ENCODE data around the gene GGN. TPM values are rescaled to one million over a fixed set of nuclear protein-coding genes. Genes with fewer than 3 reads are reported as not detected.
A peak's percentile ranks its signal among the peaks of the same experiment; 100 is the strongest.
"Not testable (repeated sequence)": the region's sequence is repeated elsewhere in the genome, so short reads cannot be mapped to it uniquely, and the experiment has no call there.

GGN gene
- total RNA-seq, 1 donor from 2014 or later = 1.5 TPM

GRCh38 chr19:38340927-38341326 lies 46.9 kb downstream of the GGN start:
- Mint-ChIP-seq H3K27ac (ENCODE audit: unreplicated experiment) (no peak overlapping the region), H3K4me1 (ENCODE audit: low read depth) (peaks cover 10% of the 10 kb centered on the region), H3K4me3 (ENCODE audit: unreplicated experiment) (no peak overlapping the region), H3K36me3 (ENCODE audit: low read depth) (peaks cover 7% of the 10 kb centered on the region), H3K9me3 (ENCODE audit: low read depth) (no peaks in the 10 kb centered on the region), H3K27me3 (ENCODE audit: low read depth) (no peaks in the 10 kb centered on the region)
- no peak for TF ChIP-seq CTCF (IDR thresholded peaks at IDR 0.05)
- DNase-seq (ENCODE audit: low spot score) = no peak

- not testable (repeated sequence) for H3K27ac Mint-ChIP-seq (ENCODE audit: unreplicated experiment); H3K4me3 Mint-ChIP-seq (ENCODE audit: unreplicated experiment); H3K36me3 Mint-ChIP-seq (ENCODE audit: low read depth); H3K27me3 Mint-ChIP-seq (ENCODE audit: low read depth); DNase-seq (ENCODE audit: low spot score); H3K9me3 Mint-ChIP-seq (ENCODE audit: low read depth)
- peaks cover 10% of the 10 kb centered on the region for H3K4me1 Mint-ChIP-seq (ENCODE audit: low read depth)
Measured at GRCh38 chr19:38339011-38339410, 48.8 kb downstream of the GGN start.

- Mint-ChIP-seq H3K4me1 (ENCODE audit: low read depth) (peaks cover 10% of the 10 kb centered on the region), H3K4me3 (ENCODE audit: unreplicated experiment) (peak overlapping the region; percentile 96), H3K27me3 (ENCODE audit: low read depth) (no peaks in the 10 kb centered on the region), H3K27ac (ENCODE audit: unreplicated experiment) (peak overlapping the region; percentile 52), H3K36me3 (ENCODE audit: low read depth) (peaks cover 3% of the 10 kb centered on the region), H3K9me3 (ENCODE audit: low read depth) (no peaks in the 10 kb centered on the region)
- no peak for DNase-seq (ENCODE audit: low spot score)
- TF ChIP-seq CTCF (IDR thresholded peaks at IDR 0.05) = no peak
Measured at GRCh38 chr19:38337360-38337653, 50.5 kb downstream of the GGN start.

- peak; percentile 98 for DNase-seq (ENCODE audit: low spot score)
- no peaks in the 10 kb centered on the region for H3K27me3 Mint-ChIP-seq (ENCODE audit: low read depth)
- no peaks in the 10 kb centered on the region for H3K9me3 Mint-ChIP-seq (ENCODE audit: low read depth)
- H3K4me3 Mint-ChIP-seq (ENCODE audit: unreplicated experiment) = peak overlapping the region; percentile 96
- H3K36me3 Mint-ChIP-seq (ENCODE audit: low read depth) = peaks cover 3% of the 10 kb centered on the region
- H3K27ac Mint-ChIP-seq (ENCODE audit: unreplicated experiment) = peak overlapping the region; percentile 100
- TF ChIP-seq CTCF (IDR thresholded peaks at IDR 0.05) = no peak
- H3K4me1 Mint-ChIP-seq (ENCODE audit: low read depth) = peaks cover 10% of the 10 kb centered on the region
Measured at GRCh38 chr19:38336638-38337359, 51.0 kb downstream of the GGN start.

GRCh38 chr19:38335949-38336637 lies 51.7 kb downstream of the GGN start:
- DNase-seq (ENCODE audit: low spot score) = peak; percentile 99
- no peak for TF ChIP-seq CTCF (IDR thresholded peaks at IDR 0.05)
- H3K9me3 Mint-ChIP-seq (ENCODE audit: low read depth) = no peaks in the 10 kb centered on the region
- peaks cover 10% of the 10 kb centered on the region for H3K4me1 Mint-ChIP-seq (ENCODE audit: low read depth)
- H3K36me3 Mint-ChIP-seq (ENCODE audit: low read depth) = peaks cover 3% of the 10 kb centered on the region
- H3K4me3 Mint-ChIP-seq (ENCODE audit: unreplicated experiment) = peak overlapping the region; percentile 96
- peak overlapping the region; percentile 100 for H3K27ac Mint-ChIP-seq (ENCODE audit: unreplicated experiment)
- no peaks in the 10 kb centered on the region for H3K27me3 Mint-ChIP-seq (ENCODE audit: low read depth)

Other genes with a start within 250 kb of the GGN start
- 2.1 to 4.8 TPM (median 2.4 TPM) in 3 replicates for gene DPF1, start 163.8 kb downstream of the GGN start, total RNA-seq
- gene PPP1R14A, start 131.7 kb downstream of the GGN start, total RNA-seq = 132 to 297 TPM (median 295 TPM) in 3 replicates
- gene SPINT2, start 123.5 kb downstream of the GGN start, total RNA-seq = 21.3 to 28.0 TPM (median 26.4 TPM) in 3 replicates
- gene C19orf33, start 83.8 kb downstream of the GGN start, total RNA-seq = 2.0 to 5.2 TPM (median 2.0 TPM) in 3 replicates
- 93.3 to 101 TPM (median 97.8 TPM) in 3 replicates for gene YIF1B, start 72.1 kb downstream of the GGN start, total RNA-seq
- 22.0 to 30.9 TPM (median 29.2 TPM) in 3 replicates for gene KCNK6, start 68.2 kb downstream of the GGN start, total RNA-seq
- 3.9 to 7.6 TPM (median 5.3 TPM) in 3 replicates for gene CATSPERG, start 52.2 kb downstream of the GGN start, total RNA-seq
- gene PSMD8, start 13.5 kb downstream of the GGN start, total RNA-seq = 181 to 197 TPM (median 197 TPM) in 3 replicates
- gene SPRED3, start 663 bp upstream of the GGN start, total RNA-seq = 3.2 to 4.6 TPM (median 4.6 TPM) in 3 replicates
- 15.5 to 16.5 TPM (median 16.0 TPM) in 3 replicates for gene FAM98C, start 15.1 kb upstream of the GGN start, total RNA-seq
- gene RASGRP4, start 38.2 kb upstream of the GGN start, total RNA-seq = not detected in 3 replicates
- 0.02 to 0.32 TPM (median 0.26 TPM) in 3 replicates for gene RYR1, start 45.7 kb upstream of the GGN start, total RNA-seq
- 0.23 to 1.4 TPM (median 1.4 TPM) in 3 replicates for gene MAP4K1, start 229.9 kb upstream of the GGN start, total RNA-seq
- 177 to 208 TPM (median 185 TPM) in 3 replicates for gene EIF3K, start 231.2 kb upstream of the GGN start, total RNA-seq